Renal cortical epithelial cell (primary cell): ENCODE data around the gene RPL32. TPM values are rescaled to one million over a fixed set of nuclear protein-coding genes. Genes with fewer than 3 reads are reported as not detected.
"Not testable (repeated sequence)": the region's sequence is repeated elsewhere in the genome, so short reads cannot be mapped to it uniquely, and the experiment has no call there.

Experiments used
- DNase-seq: peaks from one replicate; pipeline ENCODE4 v3.0.0-alpha.2; 2011; ENCODE audit warnings: low read depth
- total RNA-seq: library from RNA; depleted of rRNA; stranded (reverse); fragments of >200 nt; gene quantifications from 2 replicates; pipeline ENCODE4 v1.2.3, GENCODE V29; 2014

Gene RPL32
- total RNA-seq, 1 donor from 2014 or later: 705 TPM

DNA sequence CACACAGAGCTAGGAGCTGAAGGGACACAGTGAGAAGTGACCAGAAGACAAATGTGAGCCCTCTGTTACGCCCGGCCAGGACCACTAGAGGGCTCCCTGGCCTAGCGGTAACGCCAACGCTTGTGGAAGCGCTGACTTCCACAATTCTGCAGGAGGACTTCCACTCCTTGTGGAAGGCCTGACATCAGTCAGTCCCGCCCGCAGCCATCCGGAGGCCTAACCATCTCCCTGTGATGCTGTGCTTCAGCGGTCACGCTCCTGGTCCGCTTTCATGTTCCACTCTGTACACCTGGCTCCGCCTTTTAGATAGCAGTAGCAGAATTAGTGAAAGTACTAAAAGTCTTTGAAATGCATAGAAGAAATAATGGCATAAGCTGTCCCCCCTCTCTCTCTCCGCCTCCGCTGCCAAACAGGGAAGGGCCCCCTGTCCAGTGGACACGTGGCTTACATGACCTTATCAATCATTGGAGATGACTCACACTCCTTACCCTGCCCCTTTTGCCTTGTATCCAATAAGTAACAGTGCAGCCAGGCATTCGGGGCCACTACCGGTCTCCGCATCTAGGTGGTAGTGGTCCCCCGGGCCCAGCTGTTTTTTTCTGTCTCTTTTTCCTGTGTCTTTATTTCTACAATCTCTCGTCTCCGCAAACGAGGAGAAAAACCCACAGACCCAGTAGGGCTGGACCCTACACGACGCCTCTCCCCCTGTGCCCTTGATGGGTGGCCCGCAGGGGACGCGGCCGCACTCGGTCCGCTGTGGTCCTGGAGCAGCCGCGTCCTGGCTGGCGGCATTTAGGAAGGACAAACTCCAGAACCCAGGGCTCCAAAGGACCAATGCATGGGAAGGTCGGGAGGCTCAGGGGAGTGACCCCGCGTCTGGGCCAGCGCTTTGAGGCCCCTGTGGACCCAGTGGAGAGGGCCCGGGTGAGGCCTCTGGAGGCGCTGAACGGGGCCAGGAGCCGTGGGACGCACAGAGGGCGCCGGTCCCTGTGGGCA is 27.0 kb upstream of the RPL32 start:
- peak; percentile 76 for DNase-seq

DNA sequence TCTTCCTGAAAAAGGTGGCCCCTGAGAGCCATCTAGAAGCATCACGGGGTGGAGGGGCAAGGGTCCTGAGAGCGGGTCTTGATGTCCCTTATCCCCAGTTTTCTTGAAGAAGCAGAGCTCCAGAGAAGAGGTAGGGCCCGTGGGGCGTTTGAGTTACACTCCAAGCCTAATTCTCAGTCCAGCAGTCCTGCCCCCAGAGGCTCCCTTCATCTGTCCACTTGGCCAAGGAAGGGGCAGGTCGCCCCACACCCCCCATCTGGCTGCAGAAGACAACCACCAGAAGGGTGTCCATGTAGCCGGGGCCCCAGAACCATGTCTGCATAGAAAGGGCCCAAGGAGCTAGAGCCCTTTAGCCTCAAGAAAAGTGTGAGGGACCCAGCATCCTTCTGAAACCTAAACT is 25.5 kb upstream of the RPL32 start:
- no peak for DNase-seq

DNA sequence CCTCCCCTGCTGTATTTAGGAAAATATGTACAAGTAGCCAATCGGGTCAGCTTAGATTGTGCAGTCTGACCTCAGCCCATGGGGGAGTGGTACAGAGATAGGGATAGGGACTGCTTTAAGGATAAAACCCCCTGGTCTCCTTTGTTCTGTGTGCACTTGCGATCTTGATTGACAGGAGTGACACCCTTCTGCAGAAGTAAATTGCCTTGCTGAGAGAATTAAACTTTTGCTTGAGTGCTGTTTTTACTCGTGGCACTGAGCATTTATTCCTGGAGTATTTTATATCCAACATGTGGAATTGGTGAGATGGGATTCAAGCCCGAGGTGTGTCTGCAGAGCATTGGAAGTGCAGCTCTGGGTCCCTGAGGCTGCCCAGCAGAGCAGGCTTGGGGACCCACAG is 23.9 kb upstream of the RPL32 start:
- no peak for DNase-seq

DNA sequence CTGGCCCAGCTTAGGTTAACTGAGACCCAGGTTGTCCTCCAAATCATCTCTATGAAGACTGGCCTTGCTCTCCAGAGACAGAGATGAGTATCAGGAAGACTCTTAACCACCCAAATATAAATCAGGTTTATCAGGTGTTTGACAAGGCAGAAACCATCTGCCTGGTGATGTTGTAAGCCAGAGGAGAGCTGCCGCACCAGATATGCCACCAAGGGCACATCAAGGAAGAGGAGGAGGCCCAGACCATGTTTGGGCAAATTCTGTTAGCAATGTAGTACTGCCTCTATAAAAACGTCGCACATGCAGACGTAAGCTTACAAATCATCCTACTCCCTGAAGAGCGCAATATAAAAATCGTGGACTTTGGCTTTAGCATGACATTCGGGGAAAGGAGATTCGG is 21.0 kb upstream of the RPL32 start:
- no peak for DNase-seq

DNA sequence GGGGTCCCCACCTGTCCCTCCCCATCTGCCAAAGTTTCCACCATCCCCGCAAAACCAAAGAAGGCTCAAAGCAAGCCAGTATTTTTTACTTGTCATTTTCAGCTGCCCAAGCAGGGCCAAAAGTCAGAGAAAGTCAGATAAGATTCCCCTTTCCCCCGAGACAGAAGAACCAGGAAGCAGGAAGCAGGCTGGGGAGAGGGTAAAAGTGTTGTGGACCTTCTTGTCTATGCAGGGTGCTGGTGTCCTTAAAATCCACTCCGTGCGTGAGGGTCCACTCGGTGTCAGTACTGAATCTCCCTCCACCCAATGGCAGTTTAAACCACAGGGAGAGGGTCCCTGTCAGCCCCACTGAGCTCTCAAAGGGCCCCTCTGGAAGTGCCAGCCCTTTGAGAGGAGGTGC is 20.2 kb upstream of the RPL32 start:
- no peak for DNase-seq

DNA sequence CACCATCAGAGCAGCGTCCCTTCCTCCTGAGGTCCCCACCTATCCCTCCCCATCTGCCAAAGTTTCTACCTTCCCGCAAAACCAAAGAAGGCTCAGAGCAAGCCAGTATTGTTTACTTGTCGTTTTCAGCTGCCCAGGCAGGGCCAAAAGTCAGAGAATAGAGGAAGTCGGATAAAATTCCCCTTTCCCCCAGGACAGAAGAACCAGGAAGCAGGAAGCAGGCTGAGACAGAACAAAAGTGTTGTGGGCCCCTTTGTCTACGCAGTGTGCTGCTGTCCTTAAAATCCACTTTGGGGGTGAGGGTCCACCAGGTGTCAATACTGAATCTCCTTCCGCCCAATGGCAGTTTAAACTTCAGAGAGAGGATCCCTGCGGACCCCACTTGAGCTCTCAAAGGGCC is 18.5 kb upstream of the RPL32 start:
- no peak for DNase-seq

DNA sequence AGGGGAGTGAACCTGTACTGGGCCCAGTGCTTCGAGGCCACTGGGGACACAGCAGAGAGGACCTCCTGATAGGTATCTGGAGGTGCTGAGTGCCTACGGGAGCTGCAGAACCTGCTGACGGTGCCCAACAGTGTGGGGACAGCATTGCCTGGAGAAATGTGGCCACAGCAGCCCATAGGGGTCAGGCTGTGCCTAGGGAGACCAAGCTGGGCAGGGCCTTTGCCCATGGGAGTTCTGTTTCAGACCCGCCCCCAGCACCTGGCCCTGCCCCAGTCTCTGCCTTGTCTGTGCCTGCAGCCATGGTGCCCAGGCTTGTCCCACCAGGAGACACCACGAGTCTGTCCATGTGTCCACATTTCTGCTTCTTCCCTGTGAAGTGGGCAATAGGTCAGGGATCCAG is 15.3 kb upstream of the RPL32 start:
- DNase-seq: no peak

DNA sequence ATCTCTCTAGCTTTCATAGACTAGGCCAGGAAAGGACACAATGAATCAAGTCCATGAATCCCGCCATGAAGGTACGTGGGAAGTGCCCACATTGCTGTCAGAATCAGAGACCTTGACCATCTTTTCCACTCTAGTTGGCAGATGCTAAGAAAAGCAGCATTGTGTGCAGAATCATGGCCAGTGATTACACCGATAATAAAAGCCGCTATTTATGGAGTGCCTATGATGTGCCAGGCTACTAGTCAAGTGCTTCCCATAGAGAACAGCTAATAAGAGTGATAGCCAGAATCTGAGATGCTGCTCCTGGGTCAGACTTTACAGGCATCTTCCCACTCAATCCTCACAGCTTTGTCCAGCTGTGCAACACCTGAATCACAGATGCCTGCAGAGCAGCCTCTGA is 13.2 kb upstream of the RPL32 start:
- DNase-seq: no peak

DNA sequence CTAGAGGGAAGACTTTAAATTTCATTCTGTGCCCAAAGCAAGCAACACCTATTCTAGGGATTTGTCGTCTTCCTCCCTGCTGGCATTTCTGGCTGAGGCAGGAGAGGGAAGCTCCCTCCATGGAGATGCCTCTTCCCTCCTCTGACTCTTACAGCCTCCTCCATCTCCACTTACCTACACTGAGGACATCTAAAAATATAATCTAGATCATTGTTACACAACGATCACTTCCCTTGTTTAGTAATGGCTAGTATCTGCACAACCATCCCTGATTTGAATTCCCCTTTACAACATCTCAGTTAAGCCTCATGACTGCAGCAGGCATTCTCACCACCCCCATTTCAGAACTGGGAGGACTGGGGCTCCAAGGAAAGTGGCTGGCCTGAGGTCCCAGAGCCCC is 12.5 kb upstream of the RPL32 start:
- not testable (repeated sequence) for DNase-seq

DNA sequence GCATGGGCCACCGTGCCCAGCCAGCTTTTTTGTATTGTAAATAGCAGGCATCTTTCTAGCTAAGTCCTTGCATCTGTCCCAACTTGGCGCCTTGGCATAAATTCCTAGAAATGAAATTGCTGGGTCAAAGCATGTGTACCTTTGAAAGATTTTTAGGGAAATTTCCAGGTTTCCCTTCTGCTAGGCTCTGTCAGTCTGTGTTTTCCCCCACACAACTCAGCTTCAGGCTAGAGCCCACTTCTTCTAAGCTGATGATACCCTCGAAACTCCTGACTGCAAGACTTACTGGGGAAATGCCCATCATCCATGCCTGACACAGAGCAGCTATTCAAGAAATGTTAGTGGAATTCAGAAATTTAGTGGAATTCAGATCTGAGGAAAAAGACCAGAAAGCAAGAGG is 10.8 kb upstream of the RPL32 start:
- DNase-seq: no peak

DNA sequence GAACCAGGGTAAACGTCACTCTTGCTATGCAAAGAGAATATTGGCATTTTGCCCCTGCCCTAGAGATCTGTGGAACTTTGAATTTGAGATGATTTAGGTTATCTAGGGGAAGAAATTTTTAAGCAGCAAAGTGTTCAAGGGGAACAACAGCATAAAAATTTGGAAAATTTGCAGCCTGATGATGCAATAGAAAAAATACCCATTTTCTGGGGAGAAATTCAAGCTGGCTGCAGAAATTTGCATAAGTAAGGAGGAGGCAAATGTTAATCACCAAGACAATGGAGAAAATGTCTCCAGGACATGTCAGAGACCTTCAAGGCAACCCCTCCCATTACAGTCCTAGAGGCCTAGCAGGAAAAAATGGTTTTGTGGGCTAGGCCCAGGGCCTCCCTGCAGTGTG is 4.4 kb upstream of the RPL32 start:
- DNase-seq: no peak

DNA sequence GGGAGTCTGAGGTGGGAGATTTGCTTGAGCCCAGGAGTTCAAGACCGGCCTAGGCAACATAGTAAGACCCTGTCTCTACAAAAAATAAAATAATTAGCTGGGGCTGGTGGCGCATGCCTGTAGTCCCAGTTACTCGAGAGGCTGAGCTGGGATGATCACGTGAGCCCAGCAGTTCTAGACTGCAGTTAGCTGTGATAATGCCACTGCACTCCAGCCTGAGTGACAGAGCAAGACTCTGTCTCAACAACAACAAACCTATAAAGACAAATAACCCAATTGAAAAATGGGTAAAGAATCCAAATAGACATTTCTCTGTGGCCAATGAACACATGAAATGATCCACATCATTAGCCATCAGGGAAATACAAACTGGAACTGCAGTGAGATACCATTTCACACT is 1.1 kb upstream of the RPL32 start:
- DNase-seq: no peak

DNA sequence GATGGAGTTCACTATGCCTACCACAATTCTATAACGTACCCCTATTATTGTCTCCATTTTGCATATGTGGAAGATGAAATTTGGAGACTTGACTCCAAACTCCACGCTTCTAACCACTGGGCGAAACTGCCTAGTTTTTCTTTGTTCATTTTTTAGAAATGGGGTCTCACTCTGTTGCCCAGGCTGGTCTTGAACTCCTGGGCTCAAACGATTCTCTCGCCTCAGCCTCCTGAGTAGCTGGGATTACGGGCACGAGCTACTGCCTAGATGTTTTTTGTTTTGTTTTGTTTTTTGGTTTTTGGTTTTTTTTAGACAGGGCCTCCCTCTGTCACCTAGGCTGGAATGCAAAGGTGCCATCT is 584 bp upstream of the RPL32 start:
- DNase-seq: no peak

DNA sequence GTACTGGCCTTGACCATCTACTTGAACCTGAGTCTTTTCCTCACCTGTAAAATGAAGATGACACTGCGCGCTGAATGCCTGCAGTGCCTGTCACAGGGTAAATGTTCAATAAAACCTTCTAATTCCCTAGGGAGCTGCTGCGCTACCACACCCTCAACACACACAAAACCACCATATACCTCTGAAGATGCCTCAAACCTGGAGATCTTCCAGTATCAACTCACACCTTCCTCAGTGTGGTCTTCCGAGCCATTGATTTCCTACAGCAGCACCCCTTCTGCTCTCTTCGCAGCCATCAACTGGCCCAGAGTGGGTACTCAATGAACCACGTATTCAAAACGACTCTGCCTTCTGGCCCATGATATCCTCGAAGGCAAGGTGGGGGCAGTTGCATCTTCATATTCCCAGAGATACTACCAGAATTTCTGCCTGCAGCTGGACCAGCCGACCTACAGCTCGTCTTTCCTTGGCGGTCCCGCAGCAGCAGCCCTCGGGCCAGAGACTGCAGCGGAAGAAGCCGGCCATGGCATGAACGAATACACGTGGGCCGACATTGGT is 695 bp downstream of the RPL32 start:
- no peak for DNase-seq

DNA sequence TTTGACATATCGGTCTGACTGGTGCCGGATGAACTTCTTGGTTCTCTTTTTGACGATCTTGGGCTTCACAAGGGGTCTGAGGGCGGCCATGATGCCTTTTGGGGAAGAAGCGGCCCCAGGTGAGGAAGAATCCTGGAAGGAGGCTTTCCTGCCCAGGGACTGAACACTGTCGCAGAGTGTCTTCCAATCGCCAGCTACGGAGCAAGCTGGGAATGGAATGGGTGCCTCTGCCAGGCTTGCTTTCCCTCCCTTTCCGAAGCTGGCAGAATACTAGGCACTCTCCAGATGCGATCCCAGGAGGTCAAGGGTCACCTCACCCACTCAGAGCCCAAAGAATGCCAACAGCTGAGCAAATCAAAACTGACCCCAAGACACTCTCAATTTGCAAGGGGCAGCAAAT is 1.2 kb downstream of the RPL32 start:
- DNase-seq: not testable (repeated sequence)

DNA sequence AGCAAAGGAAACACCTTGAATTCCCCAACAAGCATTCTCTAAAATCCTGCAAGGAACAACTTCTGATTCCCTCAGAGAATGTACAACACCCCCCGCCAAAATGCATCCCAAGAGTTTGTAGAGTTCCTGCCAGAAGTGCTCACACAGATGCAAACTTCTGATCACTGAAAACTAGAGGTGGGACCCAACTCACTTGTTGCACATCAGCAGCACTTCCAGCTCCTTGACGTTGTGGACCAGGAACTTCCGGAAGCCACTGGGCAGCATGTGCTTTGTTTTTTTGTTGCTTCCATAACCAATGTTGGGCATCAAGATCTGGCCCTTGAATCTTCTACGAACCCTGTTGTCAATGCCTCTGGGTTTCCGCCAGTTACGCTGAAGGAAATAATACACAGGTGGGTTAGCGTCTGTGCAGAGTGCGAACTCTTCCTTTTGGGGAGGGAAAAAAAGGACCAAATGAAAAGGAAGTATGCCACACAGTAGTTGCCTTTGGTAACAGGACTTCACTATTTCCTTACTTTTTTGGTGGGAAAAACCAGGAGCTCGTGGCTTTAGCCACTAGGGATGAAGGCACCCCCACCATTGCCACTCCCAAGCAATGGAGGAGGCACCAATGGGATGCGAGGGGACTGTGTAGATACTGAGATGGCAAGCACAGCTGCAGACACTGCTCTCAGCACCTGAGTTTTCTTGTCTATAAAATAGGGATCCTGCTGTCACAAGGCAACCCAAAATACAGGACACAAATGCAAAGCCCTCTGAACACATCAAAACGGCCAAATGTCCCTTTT is 2.0 kb downstream of the RPL32 start:
- DNase-seq: no peak

DNA sequence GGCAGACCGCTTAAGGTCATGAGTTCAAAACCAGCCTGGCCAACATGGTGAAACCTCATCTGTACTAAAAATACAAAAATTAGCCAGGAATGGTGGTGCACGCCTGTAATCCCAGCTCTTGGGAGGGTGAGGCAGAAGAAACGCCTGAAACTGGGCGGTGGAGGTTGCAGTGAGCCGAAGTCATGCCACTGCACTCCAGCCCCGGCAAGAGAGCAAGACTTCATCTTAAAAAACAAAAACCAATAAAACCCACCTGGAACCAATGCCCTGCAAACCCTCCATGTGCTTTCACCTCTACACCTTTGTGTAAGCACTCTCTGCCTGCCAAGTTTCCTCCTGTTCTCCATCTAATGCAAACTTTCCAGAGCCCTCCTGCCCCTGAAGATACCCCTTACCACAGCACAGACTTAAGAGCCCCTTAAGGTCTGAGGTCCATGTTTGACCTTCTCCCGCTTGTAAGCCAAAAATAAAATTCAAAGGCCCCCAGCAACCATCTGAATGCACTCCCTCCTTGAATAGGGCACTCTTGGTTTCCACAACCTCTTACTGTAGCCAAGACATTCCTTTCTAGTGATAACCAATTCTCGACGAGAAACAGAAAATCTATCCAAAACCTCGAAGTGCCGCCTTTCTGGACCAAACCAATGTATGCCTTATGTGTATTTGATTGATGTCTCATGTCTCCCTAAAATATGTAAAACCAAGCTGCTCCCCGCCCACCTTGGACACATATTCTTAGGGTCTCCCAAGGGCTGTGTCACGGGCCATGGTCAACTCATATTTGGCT is 3.0 kb downstream of the RPL32 start:
- DNase-seq: no peak

DNA sequence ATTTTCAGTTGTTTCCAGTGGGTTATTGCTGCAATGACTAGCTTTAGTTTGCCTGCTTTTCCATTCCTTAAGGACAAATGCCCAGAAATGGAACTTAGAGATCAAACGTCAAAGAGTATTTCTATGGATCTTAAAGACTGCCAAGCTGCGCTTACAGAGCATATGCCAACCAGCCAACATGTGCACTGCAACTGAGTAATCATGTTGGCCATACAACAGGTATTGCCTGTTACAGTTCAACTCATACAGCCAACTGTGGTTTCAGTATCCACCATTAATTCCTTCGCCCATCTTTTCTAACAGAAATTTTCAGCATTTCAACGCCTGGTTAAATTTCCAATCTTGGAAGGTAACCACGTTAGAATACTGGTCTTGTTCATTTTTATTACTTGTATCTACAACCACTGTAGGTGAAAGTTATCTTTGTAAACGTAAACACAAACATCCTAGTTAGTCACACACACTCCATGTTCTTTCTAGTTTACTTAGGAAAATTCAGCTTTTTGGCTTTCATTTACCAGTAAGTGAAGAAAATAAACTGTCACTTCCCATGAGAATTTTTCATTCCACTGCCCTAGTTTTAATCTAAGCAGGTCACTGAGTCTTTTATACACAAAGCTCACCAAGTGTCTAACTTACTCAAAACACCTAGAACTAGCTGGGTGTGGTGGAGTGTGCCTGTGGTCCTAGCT is 3.9 kb downstream of the RPL32 start:
- DNase-seq: no peak

DNA sequence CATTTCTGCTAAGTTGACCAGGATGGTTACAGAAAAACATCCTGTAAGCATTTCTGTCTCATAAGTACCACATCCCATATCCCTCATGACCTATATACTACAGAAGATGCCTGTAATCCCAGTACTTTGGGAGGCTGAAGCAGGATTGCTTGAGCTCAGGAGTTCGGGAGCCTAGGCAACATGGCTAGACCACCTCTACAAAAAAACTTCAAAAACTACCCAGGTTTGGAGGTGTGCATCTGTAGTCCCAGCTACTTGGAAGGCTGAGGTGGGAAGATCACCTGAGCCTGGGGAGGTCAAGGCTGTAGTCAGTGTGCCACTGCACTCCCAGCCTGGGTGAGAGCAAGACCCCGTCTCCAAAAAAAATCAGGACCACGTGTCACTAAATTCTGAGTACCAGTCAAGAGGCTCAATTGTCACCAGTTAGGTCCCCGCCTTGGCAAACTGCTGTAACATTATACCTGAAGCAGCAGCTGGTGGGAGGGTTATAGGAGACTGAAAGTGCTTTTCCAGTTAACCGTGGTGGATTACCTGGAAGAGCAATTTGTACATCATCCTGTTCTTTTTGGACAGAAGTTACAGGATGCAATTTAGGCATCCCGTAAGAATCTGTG is 6.2 kb downstream of the RPL32 start:
- no peak for DNase-seq

DNA sequence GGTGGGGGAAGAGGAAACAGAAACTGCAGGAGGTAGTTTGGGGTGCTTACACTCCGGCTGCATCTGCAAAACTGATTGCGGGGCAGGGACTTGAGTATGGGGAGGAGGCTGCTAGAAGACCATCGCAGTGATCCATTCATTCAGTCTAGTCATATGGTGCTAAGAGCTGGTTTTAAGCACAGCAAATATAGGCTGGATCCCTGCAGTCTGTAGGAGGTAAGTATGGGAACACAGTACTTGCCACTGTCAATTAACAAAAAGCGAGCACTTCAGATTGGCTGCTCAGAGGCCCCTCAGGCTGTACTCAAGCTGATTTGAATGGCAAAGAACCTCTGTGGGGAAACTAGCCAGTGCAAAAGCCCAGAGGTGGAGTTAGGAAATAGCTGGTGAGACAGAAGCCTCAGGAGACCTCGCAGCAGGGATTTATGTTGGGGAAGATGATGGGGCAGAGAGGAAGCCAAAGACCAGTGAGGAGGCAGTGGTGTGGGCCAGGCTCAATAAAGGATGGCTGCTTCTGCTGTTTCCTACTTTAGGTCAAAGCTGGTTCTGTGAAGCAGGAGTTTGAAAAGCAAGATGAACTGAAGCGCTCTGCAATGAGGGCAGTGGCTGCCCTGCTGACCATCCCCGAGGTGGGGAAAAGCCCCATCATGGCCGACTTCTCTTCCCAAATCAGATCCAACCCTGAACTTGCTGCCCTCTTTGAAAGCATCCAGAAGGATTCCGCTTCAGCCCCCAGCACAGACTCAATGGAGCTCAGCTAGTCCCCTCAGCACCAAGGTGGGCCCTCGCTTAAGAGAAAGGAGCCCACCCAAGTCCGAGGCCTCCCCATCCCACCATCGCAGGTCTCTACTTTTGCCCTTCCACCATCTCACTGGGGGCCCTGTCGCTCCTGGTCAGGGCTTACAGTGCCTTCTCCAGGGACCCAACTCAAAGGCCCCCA is 7.9 kb downstream of the RPL32 start:
- DNase-seq: no peak
